22Rv1 (cell line): ENCODE results near the gene ZNF516.

Experiments used
- CTCF ChIP-seq: fragments of 450-650 bp; IDR thresholded peaks from 2 replicates; pipeline ENCODE4 v1.5.1; 2017; ENCODE audit warnings: mild to moderate bottlenecking
- ZFX ChIP-seq: fragments of 450-650 bp; IDR thresholded peaks from 2 replicates; pipeline ENCODE4 v1.6.1; 2017; ENCODE audit warnings: antibody characterized with exemption, borderline replicate concordance

- no peak for TF ChIP-seq CTCF
- no peak for TF ChIP-seq ZFX
Observed at GRCh38 chr18:76408480-76409067, 86.5 kb downstream of the ZNF516 start.
